Activated CD4-positive, alpha-beta memory T cell treated with anti-CD3 and anti-CD28 coated beads for 36 hours (primary cell): ENCODE data around the gene TBCEL. TPM values are rescaled to one million over a fixed set of nuclear protein-coding genes. Genes with fewer than 3 reads are reported as not detected.

Source experiments
- CTCF ChIA-PET: fragments of 350-600 bp; sonication (Branson Sonifier 250); formaldehyde crosslinking; loops from one replicate; lab custom pipeline; 2021; ENCODE audit warnings: antibody characterized with exemption, inconsistent platforms; lab: Charles Lee
- POLR2A ChIA-PET: fragments of 350-600 bp; sonication (Branson Sonifier 250); formaldehyde crosslinking; loops from one replicate; lab custom pipeline; 2021; ENCODE audit warnings: antibody characterized with exemption; lab: Charles Lee
- DNase-seq: peaks from one replicate; pipeline ENCODE4 v3.0.0-alpha.2; 2020
- H3K27ac Mint-ChIP-seq: one replicate; pipeline ENCODE4 v1.8.0; 2021; ENCODE audit warnings: mixed read lengths
- H3K27me3 Mint-ChIP-seq: one replicate; pipeline ENCODE4 v1.8.0; 2021; ENCODE audit warnings: mixed read lengths
- H3K36me3 Mint-ChIP-seq: one replicate; pipeline ENCODE4 v1.8.0; 2021; ENCODE audit warnings: mixed read lengths
- H3K4me1 Mint-ChIP-seq: one replicate; pipeline ENCODE4 v1.8.0; 2021; ENCODE audit warnings: low read depth, mixed read lengths
- H3K4me3 Mint-ChIP-seq: one replicate; pipeline ENCODE4 v1.8.0; 2021; ENCODE audit warnings: mild to moderate bottlenecking, mixed read lengths
- H3K9me3 Mint-ChIP-seq: one replicate; pipeline ENCODE4 v1.8.0; 2021; ENCODE audit warnings: mixed read lengths
- intact Hi-C: fragments of 100-400 bp; cut with micrococcal nuclease; formaldehyde crosslinking; loops from one replicate; pipeline ENCODE4 v1.15.1; 2023
- total RNA-seq, 2 experiments: library from RNA; stranded (reverse); gene quantifications; one replicate each; pipeline ENCODE4 v1.2.3, GENCODE V29; 2021

The TBCEL gene
- total RNA-seq, 2 experiments from 2014 or later: 6.0 to 6.7 TPM

DNA sequence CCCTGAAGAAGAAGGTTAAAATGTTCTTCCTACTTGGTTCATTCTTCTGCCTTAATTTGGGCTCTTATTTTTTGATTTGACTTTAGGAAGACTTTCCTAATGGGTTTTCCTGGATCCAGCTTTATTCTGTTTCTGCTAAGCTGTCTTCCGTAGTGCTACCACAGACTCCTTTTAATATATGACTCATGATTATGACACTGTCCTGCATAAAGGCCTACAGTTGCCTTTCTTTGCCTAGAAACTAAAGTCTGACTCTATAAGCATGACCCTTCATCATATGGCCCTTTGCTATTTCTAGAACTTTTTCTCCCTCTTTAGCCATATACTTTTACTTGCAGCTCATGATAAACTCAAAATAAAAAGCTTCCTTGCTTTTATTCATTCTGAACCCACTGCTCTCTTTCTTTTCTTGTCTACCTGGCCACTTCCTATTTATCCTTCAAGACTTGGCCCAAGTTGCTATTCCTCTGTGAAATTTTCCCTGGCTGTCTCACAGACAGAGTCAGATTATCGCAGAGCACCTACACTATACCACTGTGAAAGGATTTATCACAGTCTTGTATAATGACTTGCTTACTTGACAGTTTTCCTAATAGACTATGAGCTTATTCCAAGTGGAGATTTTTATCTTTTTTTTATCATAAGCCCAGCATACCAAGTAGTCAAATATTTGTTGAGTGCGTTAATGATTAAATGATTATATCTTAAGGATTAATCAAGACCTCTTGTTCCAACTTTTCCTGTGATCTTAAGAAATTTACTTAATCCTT, 24.7 kb downstream of the TBCEL start:
- no peak for DNase-seq
- Mint-ChIP-seq H3K4me1 (no peaks in the 10 kb centered on the region), H3K4me3 (no peak overlapping the region), H3K27ac (no peak overlapping the region), H3K9me3 (no peaks in the 10 kb centered on the region), H3K36me3 (peaks cover 23% of the 10 kb centered on the region), H3K27me3 (no peaks in the 10 kb centered on the region)
- CTCF ChIA-PET: interaction anchor here (0.9 kb wide), 1 partner anchor 9 kb away, joined by 3 read pairs; no protein-coding TSS in a partner anchor
- POLR2A ChIA-PET: interaction anchor here (0.5 kb wide), 1 partner anchor 8 kb away, joined by 3 read pairs; no protein-coding TSS in a partner anchor
- intact Hi-C loops: no loop called here

DNA sequence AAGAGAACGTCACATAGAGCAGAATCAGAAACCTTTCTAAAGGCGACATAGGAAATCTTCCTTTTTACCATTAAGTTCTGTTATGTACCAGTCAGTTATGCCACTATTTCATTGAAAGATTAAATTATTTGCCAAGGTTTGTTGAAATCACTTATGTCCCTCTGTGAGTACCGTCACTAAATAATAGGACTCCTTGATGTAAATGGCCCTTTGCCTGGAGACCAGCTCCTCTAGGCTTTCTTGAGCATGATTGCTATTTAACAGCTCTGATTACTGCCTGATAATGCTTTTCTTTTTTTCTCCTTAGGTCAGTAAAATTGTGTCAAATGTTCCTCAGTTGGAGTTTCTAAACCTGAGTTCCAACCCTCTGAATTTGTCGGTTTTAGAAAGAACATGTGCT, 29.3 kb downstream of the TBCEL start:
- no peaks in the 10 kb centered on the region for H3K27me3 Mint-ChIP-seq
- peaks cover 24% of the 10 kb centered on the region for H3K36me3 Mint-ChIP-seq
- no peak for DNase-seq
- H3K4me3 Mint-ChIP-seq: no peak overlapping the region
- no peak overlapping the region for H3K27ac Mint-ChIP-seq
- no peaks in the 10 kb centered on the region for H3K4me1 Mint-ChIP-seq
- CTCF ChIA-PET: interaction anchor here (1.9 kb wide), 1 partner anchor 11 kb away, joined by 5 read pairs; no protein-coding TSS in a partner anchor
- no peaks in the 10 kb centered on the region for H3K9me3 Mint-ChIP-seq
- intact Hi-C loops: no loop called here
- POLR2A ChIA-PET: no interaction called here

DNA sequence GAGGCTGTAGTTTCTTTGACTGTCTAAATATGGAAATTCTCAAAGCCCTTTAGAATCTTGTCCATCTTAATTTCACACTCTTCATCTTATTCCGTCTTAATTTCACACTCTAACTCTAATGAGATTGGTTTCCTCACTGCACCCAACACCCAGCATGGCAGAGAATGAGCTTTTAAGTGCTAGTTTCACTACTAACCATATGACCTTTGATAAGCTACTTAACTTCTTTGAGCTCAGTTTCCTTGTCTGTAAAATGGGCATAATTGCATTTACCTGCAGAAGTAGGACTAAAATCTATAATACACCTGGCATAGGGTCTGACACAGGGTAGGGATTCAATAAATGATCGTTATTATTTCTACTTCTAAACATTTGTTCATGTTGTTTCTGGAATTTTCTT, 30.4 kb downstream of the TBCEL start:
- Mint-ChIP-seq H3K4me3 (no peak overlapping the region), H3K9me3 (no peaks in the 10 kb centered on the region), H3K36me3 (peaks cover 26% of the 10 kb centered on the region), H3K27me3 (no peaks in the 10 kb centered on the region), H3K4me1 (no peaks in the 10 kb centered on the region), H3K27ac (no peak overlapping the region)
- no peak for DNase-seq
- POLR2A ChIA-PET: no interaction called here
- intact Hi-C loops: no loop called here
- CTCF ChIA-PET: no interaction called here

DNA sequence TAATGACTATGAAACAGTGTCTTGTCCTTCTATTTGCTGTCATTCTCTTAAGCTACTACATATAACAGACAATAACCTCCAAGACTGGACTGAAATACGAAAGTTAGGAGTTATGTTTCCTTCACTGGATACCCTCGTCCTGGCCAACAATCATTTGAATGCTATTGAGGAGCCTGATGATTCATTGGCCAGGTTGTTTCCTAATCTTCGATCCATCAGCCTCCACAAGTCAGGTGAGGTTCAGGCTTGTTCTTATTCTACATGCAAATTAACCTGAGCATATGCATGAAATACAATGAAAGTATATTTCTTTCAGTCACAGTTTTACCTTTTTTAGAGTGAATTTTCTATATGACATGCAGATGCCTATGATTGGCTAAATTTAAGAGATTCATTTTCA, 31.2 kb downstream of the TBCEL start:
- Mint-ChIP-seq H3K9me3 (no peaks in the 10 kb centered on the region), H3K27me3 (no peaks in the 10 kb centered on the region), H3K36me3 (peaks cover 28% of the 10 kb centered on the region), H3K4me3 (no peak overlapping the region), H3K4me1 (no peaks in the 10 kb centered on the region), H3K27ac (no peak overlapping the region)
- intact Hi-C loops: no loop called here
- DNase-seq: no peak
- ChIA-PET POLR2A (no interaction called here), CTCF (no interaction called here)

DNA sequence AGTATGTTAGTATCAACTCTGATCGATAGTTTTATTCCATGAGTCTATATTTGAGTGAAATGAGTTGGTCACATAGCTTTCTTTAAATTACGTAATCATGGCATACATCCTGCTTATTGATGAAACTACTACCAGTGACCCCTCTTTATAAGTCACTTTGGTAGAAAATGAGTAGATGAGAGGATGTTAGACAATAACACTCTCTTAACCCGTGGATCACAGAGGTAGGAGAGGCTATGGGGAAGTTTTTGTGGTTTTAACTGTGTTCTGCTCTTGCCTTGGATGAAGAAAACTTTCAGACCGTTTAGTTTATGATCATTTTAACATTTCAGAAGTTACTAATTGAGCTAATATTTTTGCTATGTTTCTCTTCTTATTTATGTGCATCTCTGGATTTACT, 34.0 kb downstream of the TBCEL start:
- Mint-ChIP-seq H3K36me3 (peaks cover 40% of the 10 kb centered on the region), H3K27ac (no peak overlapping the region), H3K4me1 (no peaks in the 10 kb centered on the region), H3K4me3 (no peak overlapping the region), H3K9me3 (no peaks in the 10 kb centered on the region), H3K27me3 (no peaks in the 10 kb centered on the region)
- intact Hi-C loops: no loop called here
- DNase-seq: no peak
- ChIA-PET POLR2A (no interaction called here), CTCF (interaction anchor here (1.0 kb wide), 1 partner anchor 10 kb away, joined by 3 read pairs; no protein-coding TSS in a partner anchor)

DNA sequence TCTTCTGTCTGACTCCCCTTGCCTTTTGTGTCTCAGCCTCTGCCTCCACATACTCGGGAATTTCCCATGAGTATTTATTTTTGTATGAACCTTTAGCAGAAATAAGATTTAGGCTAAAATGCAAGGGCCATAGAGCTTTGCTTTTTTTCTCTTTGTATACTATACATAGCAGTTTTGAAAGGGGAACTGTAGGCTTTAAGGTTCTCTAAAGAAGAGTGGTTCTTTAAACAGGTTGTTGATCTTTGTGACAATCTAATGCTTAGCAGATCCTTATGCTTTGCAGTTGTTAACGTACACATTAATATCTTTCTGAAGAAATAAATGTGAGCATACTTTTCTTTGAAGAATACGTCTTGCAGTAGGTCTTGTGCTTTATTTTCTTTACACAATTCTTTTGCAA, 35.0 kb downstream of the TBCEL start:
- H3K27me3 Mint-ChIP-seq: no peaks in the 10 kb centered on the region
- intact Hi-C loops: no loop called here
- H3K4me3 Mint-ChIP-seq: no peak overlapping the region
- H3K27ac Mint-ChIP-seq: no peak overlapping the region
- no peak for DNase-seq
- H3K36me3 Mint-ChIP-seq: peaks cover 40% of the 10 kb centered on the region
- H3K9me3 Mint-ChIP-seq: no peaks in the 10 kb centered on the region
- H3K4me1 Mint-ChIP-seq: no peaks in the 10 kb centered on the region
- ChIA-PET POLR2A (no interaction called here), CTCF (no interaction called here)

DNA sequence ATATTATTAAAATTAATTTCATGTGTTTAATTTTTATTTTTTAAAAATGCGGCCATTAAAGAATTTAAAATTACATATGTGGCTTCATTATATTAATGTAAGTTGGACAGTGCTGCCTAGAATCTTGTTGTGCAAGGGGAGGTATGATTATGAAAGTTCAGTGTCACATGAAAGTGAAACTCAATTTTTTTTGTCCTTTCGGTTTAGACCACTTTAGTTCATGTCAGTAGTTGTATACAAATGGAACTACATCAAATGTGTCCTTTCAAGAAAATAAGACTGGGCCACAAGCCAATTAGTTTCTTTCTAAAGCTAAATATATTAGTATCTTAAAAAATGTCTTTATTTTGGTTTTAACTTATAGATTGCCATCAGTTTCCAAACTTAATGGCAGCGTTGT, 35.7 kb downstream of the TBCEL start:
- no peaks in the 10 kb centered on the region for H3K4me1 Mint-ChIP-seq
- ChIA-PET POLR2A (no interaction called here), CTCF (no interaction called here)
- H3K27ac Mint-ChIP-seq: no peak overlapping the region
- intact Hi-C loops: no loop called here
- no peaks in the 10 kb centered on the region for H3K27me3 Mint-ChIP-seq
- DNase-seq: no peak
- H3K36me3 Mint-ChIP-seq: peaks cover 35% of the 10 kb centered on the region
- H3K4me3 Mint-ChIP-seq: no peak overlapping the region
- no peaks in the 10 kb centered on the region for H3K9me3 Mint-ChIP-seq

GRCh38 chr11:121063728-121064127, 39.8 kb downstream of the TBCEL start:
- no peak for DNase-seq
- CTCF ChIA-PET: interaction anchor here (1.0 kb wide), 1 partner anchor 11 kb away, joined by 5 read pairs; no protein-coding TSS in a partner anchor
- POLR2A ChIA-PET: no interaction called here
- H3K4me3 Mint-ChIP-seq: no peak overlapping the region
- peaks cover 40% of the 10 kb centered on the region for H3K36me3 Mint-ChIP-seq
- intact Hi-C loops: no loop called here
- no peaks in the 10 kb centered on the region for H3K4me1 Mint-ChIP-seq
- H3K9me3 Mint-ChIP-seq: no peaks in the 10 kb centered on the region
- no peak overlapping the region for H3K27ac Mint-ChIP-seq
- H3K27me3 Mint-ChIP-seq: no peaks in the 10 kb centered on the region

DNA sequence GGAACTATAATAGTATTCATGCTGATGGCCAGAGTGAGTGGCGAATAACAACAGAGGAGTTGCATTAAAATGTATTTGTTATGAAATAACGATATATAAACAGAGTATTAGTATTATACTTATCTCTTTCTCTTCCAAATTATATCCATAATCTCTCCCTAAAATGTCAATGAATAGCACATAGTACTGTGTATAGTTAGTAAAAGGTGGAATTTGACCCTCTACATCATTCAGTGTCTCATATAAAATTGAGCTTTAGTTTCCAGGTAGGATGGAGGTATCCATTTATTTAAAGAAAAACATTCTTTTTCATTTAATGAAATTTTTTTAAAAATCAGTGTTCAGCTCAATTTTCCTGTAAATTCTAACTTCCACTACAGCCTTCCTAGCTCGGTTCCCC, 42.7 kb downstream of the TBCEL start:
- ChIA-PET POLR2A (no interaction called here), CTCF (interaction anchor here (1.5 kb wide), 1 partner anchor 128 kb away, joined by 4 read pairs; no protein-coding TSS in a partner anchor)
- intact Hi-C loops: no loop called here
- Mint-ChIP-seq H3K36me3 (peaks cover 48% of the 10 kb centered on the region), H3K4me1 (no peaks in the 10 kb centered on the region), H3K9me3 (peaks cover 3% of the 10 kb centered on the region), H3K4me3 (no peak overlapping the region), H3K27me3 (no peaks in the 10 kb centered on the region), H3K27ac (no peak overlapping the region)
- no peak for DNase-seq

- intact Hi-C loops: no loop called here
- ChIA-PET CTCF (interaction anchor here (1.5 kb wide), 1 partner anchor 128 kb away, joined by 4 read pairs; no protein-coding TSS in a partner anchor), POLR2A (no interaction called here)
- Mint-ChIP-seq H3K36me3 (peaks cover 47% of the 10 kb centered on the region), H3K9me3 (peaks cover 3% of the 10 kb centered on the region), H3K4me3 (no peak overlapping the region), H3K4me1 (no peaks in the 10 kb centered on the region), H3K27ac (no peak overlapping the region), H3K27me3 (no peaks in the 10 kb centered on the region)
- DNase-seq: no peak
Observed at GRCh38 chr11:121067026-121067425, 43.1 kb downstream of the TBCEL start.

DNA sequence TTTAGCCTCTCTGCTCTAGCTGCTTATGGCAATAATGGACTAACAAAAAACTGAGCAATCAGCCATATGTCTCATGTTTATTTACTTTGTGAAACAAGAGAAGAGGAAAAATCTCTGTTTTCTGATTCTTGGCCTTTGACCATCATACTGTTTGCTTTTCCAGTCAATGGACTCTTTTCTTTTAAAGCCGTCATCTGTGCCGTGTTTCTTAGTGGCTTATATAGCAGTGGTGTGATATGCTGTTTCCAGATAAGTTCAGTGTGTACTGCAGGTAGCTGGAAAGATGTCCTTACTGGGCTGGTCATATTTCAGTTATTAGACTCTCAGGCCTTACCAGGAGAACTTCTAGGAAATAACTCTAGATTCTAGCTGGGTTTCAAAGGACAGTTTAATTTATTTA, 43.6 kb downstream of the TBCEL start:
- Mint-ChIP-seq H3K4me3 (no peak overlapping the region), H3K27me3 (no peaks in the 10 kb centered on the region), H3K4me1 (no peaks in the 10 kb centered on the region), H3K36me3 (peaks cover 43% of the 10 kb centered on the region), H3K9me3 (peaks cover 3% of the 10 kb centered on the region), H3K27ac (no peak overlapping the region)
- CTCF ChIA-PET: interaction anchor here (1.0 to 1.5 kb wide), 2 partner anchors 127 kb away, joined by 3 to 4 read pairs; no protein-coding TSS in a partner anchor
- POLR2A ChIA-PET: no interaction called here
- DNase-seq: no peak
- intact Hi-C loops: no loop called here

- no peak overlapping the region for H3K27ac Mint-ChIP-seq
- intact Hi-C loops: no loop called here
- POLR2A ChIA-PET: no interaction called here
- no peak overlapping the region for H3K4me3 Mint-ChIP-seq
- H3K4me1 Mint-ChIP-seq: no peaks in the 10 kb centered on the region
- H3K9me3 Mint-ChIP-seq: peaks cover 3% of the 10 kb centered on the region
- CTCF ChIA-PET: interaction anchor here (1.0 kb wide), 1 partner anchor 127 kb away, joined by 3 read pairs; no protein-coding TSS in a partner anchor
- DNase-seq: no peak
- no peaks in the 10 kb centered on the region for H3K27me3 Mint-ChIP-seq
- H3K36me3 Mint-ChIP-seq: peaks cover 39% of the 10 kb centered on the region
Observed at GRCh38 chr11:121067962-121068647, 44.2 kb downstream of the TBCEL start.
